IPS-18a (cell line): ENCODE data around the gene KCNJ6.

Experiments
- H3K27ac ChIP-seq: one replicate; pipeline ENCODE4 v1.5.1; 2013; ENCODE audit warnings: low read length
- H3K27me3 ChIP-seq: one replicate; pipeline ENCODE4 v1.6.1; 2013; ENCODE audit warnings: mild to moderate bottlenecking, low read length; ENCODE audit not compliant: control insufficient read depth, insufficient read depth
- H3K36me3 ChIP-seq: one replicate; pipeline ENCODE4 v1.6.1; 2013; ENCODE audit warnings: low read depth, low read length; ENCODE audit not compliant: control insufficient read depth
- H3K4me1 ChIP-seq: one replicate; pipeline ENCODE4 v1.6.1; 2013; ENCODE audit warnings: low read depth, low read length; ENCODE audit not compliant: control insufficient read depth
- H3K4me3 ChIP-seq: one replicate; pipeline ENCODE4 v1.5.1; 2013; ENCODE audit warnings: low read length
- H3K9ac ChIP-seq: one replicate; pipeline ENCODE4 v1.6.1; 2013; ENCODE audit warnings: mild to moderate bottlenecking, low read length, moderate library complexity
- H3K9me3 ChIP-seq: one replicate; pipeline ENCODE4 v1.6.1; 2013; ENCODE audit warnings: low read depth, low read length; ENCODE audit not compliant: control insufficient read depth

KCNJ6 gene

GRCh38 chr21:37808261-37808660 lies 108.0 kb downstream of the KCNJ6 start:
- H3K27me3 ChIP-seq: no peaks in the 10 kb centered on the region
- peaks cover 6% of the 10 kb centered on the region for H3K9me3 ChIP-seq
- no peaks in the 10 kb centered on the region for H3K4me1 ChIP-seq
- no peak overlapping the region for H3K4me3 ChIP-seq
- H3K36me3 ChIP-seq: no peaks in the 10 kb centered on the region
- H3K9ac ChIP-seq: no peak overlapping the region
- H3K27ac ChIP-seq: no peak overlapping the region

GRCh38 chr21:37805266-37805665 lies 111.0 kb downstream of the KCNJ6 start:
- no peak overlapping the region for H3K4me3 ChIP-seq
- no peaks in the 10 kb centered on the region for H3K27me3 ChIP-seq
- H3K9me3 ChIP-seq: no peaks in the 10 kb centered on the region
- H3K4me1 ChIP-seq: no peaks in the 10 kb centered on the region
- no peaks in the 10 kb centered on the region for H3K36me3 ChIP-seq
- H3K9ac ChIP-seq: no peak overlapping the region
- no peak overlapping the region for H3K27ac ChIP-seq

DNA sequence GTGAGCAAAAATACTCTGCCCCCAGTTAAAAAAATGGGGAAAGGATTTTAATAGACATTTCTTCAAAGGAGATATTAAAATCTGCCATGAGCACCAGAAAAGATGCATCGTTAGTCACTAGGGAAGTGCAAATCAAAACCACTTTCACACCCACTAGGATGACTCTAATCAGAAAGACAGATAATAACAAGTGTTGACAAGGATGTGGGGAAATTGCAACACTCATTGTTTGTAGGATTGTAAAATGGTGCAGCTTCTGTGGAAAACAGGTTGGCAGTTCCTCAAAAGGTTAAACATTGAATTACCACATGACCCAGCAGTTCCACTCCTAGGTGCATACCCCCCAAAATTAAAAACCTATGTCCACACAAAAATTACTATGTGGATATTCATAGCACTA lies 112.3 kb downstream of the KCNJ6 start:
- Histone ChIP-seq H3K9me3 (no peaks in the 10 kb centered on the region), H3K4me3 (no peak overlapping the region), H3K9ac (no peak overlapping the region), H3K27me3 (no peaks in the 10 kb centered on the region), H3K36me3 (no peaks in the 10 kb centered on the region), H3K4me1 (no peaks in the 10 kb centered on the region), H3K27ac (no peak overlapping the region)

DNA sequence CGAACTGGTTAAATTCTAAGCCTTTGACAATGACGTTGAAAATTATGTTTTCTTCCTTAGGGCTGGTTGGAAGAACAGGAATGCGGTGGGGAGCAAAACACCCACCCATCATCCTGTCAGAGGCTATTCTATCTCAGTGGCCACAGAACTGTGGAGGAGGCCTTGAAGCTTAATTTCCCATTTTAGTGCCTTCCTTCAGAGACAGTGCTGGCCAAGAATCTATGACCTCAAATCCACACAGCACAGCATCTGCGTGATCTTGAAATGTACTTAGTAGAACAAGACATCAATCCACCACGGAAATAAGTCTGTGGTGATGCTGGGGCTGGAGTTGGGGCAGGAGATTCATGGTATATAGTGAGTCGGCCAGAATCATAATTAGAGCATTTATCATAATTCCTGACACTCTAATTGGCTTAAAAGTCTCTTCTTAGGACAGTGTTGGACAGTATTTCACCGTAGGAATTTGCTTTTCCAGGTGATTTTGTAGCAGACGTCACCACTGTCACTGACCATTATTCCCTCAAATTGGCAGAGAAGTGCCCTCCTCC lies 113.1 kb downstream of the KCNJ6 start:
- Histone ChIP-seq H3K27ac (no peak overlapping the region), H3K9ac (no peak overlapping the region), H3K4me3 (no peak overlapping the region), H3K9me3 (no peaks in the 10 kb centered on the region), H3K36me3 (no peaks in the 10 kb centered on the region), H3K4me1 (no peaks in the 10 kb centered on the region), H3K27me3 (no peaks in the 10 kb centered on the region)

- Histone ChIP-seq H3K36me3 (no peaks in the 10 kb centered on the region), H3K27ac (no peak overlapping the region), H3K4me3 (no peak overlapping the region), H3K27me3 (no peaks in the 10 kb centered on the region), H3K9me3 (no peaks in the 10 kb centered on the region), H3K9ac (no peak overlapping the region), H3K4me1 (no peaks in the 10 kb centered on the region)
Observed at GRCh38 chr21:37800456-37801061, 115.7 kb downstream of the KCNJ6 start.

DNA sequence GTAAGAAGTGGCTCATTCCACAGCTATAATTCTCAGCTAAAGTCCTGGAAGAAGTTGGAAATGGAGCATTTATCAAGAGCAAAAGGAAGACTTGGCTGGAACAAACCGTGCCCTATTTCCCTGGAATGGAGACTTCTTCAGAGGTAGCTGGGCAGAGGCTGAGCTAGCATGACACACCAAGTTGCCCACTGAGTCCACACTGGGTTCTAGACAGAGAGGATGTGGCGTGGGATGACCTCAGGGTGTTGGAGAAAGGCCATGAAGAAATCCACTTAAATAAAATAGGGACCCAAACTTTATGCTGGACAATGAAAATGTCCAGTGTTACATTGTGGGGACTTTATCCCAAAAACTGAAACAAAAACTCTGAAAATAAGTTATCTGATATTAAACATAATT lies 116.2 kb downstream of the KCNJ6 start:
- H3K36me3 ChIP-seq: no peaks in the 10 kb centered on the region
- no peaks in the 10 kb centered on the region for H3K27me3 ChIP-seq
- no peaks in the 10 kb centered on the region for H3K9me3 ChIP-seq
- H3K4me3 ChIP-seq: no peak overlapping the region
- H3K27ac ChIP-seq: no peak overlapping the region
- H3K4me1 ChIP-seq: no peaks in the 10 kb centered on the region
- H3K9ac ChIP-seq: no peak overlapping the region

GRCh38 chr21:37799211-37800056 lies 116.8 kb downstream of the KCNJ6 start:
- no peak overlapping the region for H3K4me3 ChIP-seq
- H3K9ac ChIP-seq: no peak overlapping the region
- no peaks in the 10 kb centered on the region for H3K27me3 ChIP-seq
- no peaks in the 10 kb centered on the region for H3K9me3 ChIP-seq
- no peak overlapping the region for H3K27ac ChIP-seq
- H3K4me1 ChIP-seq: no peaks in the 10 kb centered on the region
- H3K36me3 ChIP-seq: no peaks in the 10 kb centered on the region

- Histone ChIP-seq H3K9ac (no peak overlapping the region), H3K27ac (no peak overlapping the region), H3K9me3 (no peaks in the 10 kb centered on the region), H3K4me1 (no peaks in the 10 kb centered on the region), H3K36me3 (no peaks in the 10 kb centered on the region), H3K27me3 (no peaks in the 10 kb centered on the region), H3K4me3 (no peak overlapping the region)
Observed at GRCh38 chr21:37797403-37797802, 118.9 kb downstream of the KCNJ6 start.

DNA sequence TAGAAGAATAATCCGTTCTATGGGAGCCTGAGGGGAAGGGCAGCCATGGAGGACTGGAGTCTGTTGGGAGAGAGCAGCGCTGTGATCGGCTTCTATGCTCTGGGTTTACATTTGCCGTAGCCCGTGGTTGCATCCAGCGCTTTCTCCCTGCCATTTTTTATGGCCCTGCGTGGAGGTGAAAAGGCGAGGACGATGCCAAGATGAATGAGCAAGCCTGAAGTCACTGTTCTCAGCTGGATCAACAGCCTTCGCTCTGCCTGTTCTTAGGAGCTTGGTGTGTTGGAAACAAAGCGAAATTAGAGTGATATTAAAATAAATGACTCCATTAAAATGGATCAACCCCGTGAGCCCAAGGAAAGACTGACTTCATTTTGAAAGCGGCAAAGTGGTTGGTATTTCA lies 120.2 kb downstream of the KCNJ6 start:
- H3K27me3 ChIP-seq: no peaks in the 10 kb centered on the region
- H3K36me3 ChIP-seq: no peaks in the 10 kb centered on the region
- H3K9ac ChIP-seq: no peak overlapping the region
- H3K4me3 ChIP-seq: no peak overlapping the region
- H3K4me1 ChIP-seq: no peaks in the 10 kb centered on the region
- H3K27ac ChIP-seq: no peak overlapping the region
- H3K9me3 ChIP-seq: no peaks in the 10 kb centered on the region

- Histone ChIP-seq H3K9me3 (no peaks in the 10 kb centered on the region), H3K27ac (no peak overlapping the region), H3K27me3 (no peaks in the 10 kb centered on the region)
Observed at GRCh38 chr21:37793660-37794059, 122.6 kb downstream of the KCNJ6 start.

DNA sequence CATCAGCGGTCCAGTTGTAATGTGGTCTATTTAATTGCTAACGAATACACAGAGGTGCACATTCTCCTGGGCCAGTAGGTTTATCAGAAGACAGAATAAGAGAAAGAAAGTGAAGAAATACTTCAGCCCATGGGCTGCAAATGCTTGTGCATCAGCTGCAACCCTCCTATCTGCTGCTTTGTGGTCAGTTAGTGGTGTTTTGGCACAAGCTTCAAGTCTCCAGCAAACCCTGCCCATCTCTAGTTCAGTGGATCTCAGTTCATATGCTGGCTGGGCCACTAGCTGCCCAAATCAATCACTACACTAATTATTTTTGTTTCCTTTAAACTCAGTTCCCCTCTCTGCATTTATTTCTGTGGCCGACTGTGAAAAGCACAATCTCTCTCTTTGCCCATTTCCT lies 124.2 kb downstream of the KCNJ6 start:
- H3K27me3 ChIP-seq: no peaks in the 10 kb centered on the region
- no peak overlapping the region for H3K4me3 ChIP-seq
- no peaks in the 10 kb centered on the region for H3K4me1 ChIP-seq
- no peaks in the 10 kb centered on the region for H3K9me3 ChIP-seq
- no peak overlapping the region for H3K27ac ChIP-seq
- no peaks in the 10 kb centered on the region for H3K36me3 ChIP-seq
- H3K9ac ChIP-seq: no peak overlapping the region

More at GRCh38 chr21:37793660-37794059, 122.6 kb downstream of the KCNJ6 start:
- Histone ChIP-seq H3K9ac (no peak overlapping the region), H3K4me3 (no peak overlapping the region), H3K4me1 (no peaks in the 10 kb centered on the region), H3K36me3 (no peaks in the 10 kb centered on the region)

DNA sequence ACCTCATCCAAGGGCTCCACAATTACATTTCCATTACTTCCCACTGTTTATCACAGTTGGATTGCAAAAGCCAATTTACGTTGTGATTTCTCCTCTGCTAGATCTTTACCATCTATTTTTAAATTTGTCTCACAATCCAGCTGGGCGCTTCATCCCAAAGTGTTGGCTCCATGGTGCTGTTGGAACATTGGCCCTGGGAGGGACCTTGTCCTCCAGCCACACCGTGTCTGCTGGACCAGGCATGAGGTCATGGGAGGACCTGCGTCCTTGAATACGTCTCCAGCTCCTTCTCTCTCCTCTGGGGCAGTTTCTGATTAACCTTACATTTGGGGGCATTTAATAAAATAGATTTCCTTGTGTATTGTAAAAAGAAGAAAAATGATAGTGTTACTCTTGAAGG lies 125.4 kb downstream of the KCNJ6 start:
- Histone ChIP-seq H3K27me3 (no peaks in the 10 kb centered on the region), H3K27ac (no peak overlapping the region), H3K9me3 (no peaks in the 10 kb centered on the region), H3K36me3 (no peaks in the 10 kb centered on the region), H3K9ac (no peak overlapping the region), H3K4me1 (no peaks in the 10 kb centered on the region), H3K4me3 (no peak overlapping the region)
